ENCODE results near the gene ESYT1.
"Not testable (repeated sequence)": the region's sequence is repeated elsewhere in the genome, so short reads cannot be mapped to it uniquely, and the experiment has no call there.

The ESYT1 gene

GRCh38 chr12:56129206-56129941 is 1.3 kb downstream of the ESYT1 start:
- DNase-seq: peak; percentile 54

GRCh38 chr12:56129942-56130495 is 2.0 kb downstream of the ESYT1 start:
- DNase-seq: no peak

GRCh38 chr12:56130876-56131275 is 2.8 kb downstream of the ESYT1 start:
- no peak for DNase-seq

GRCh38 chr12:56134897-56135296 is 6.8 kb downstream of the ESYT1 start:
- no peak for DNase-seq

- DNase-seq: no peak
Measured at GRCh38 chr12:56137853-56138571, 9.9 kb downstream of the ESYT1 start.

- no peak for DNase-seq
Measured at GRCh38 chr12:56141946-56142784, 14.1 kb downstream of the ESYT1 start.

GRCh38 chr12:56143217-56143616 is 15.2 kb downstream of the ESYT1 start:
- no peak for DNase-seq

GRCh38 chr12:56143870-56144269 is 15.8 kb downstream of the ESYT1 start:
- DNase-seq: no peak

GRCh38 chr12:56145217-56145616 is 17.1 kb downstream of the ESYT1 start:
- no peak for DNase-seq

- no peak for DNase-seq
Measured at GRCh38 chr12:56146492-56147460, 18.7 kb downstream of the ESYT1 start.

- no peak for DNase-seq
Measured at GRCh38 chr12:56150563-56150962, 22.5 kb downstream of the ESYT1 start.

GRCh38 chr12:56151672-56152131 is 23.6 kb downstream of the ESYT1 start:
- peak; percentile 63 to 65 for DNase-seq

- DNase-seq: peak; percentile 91 to 93
Measured at GRCh38 chr12:56152132-56152755, 24.2 kb downstream of the ESYT1 start, which contains the start of gene MYL6B. Gene MYL6B (plus strand): TSS chr12:56152587. CDS start chr12:56153919, 1,332 bp downstream.

- no peak for DNase-seq
Measured at GRCh38 chr12:56152756-56153677, 24.9 kb downstream of the ESYT1 start.

GRCh38 chr12:56153678-56154065 is 25.6 kb downstream of the ESYT1 start:
- DNase-seq: no peak

- DNase-seq: no peak
Measured at GRCh38 chr12:56154246-56154771, 26.2 kb downstream of the ESYT1 start.

- no peak for DNase-seq
Measured at GRCh38 chr12:56154818-56155217, 26.8 kb downstream of the ESYT1 start.

- no peak for DNase-seq
Measured at GRCh38 chr12:56155256-56155845, 27.3 kb downstream of the ESYT1 start.

- not testable (repeated sequence) for DNase-seq
Measured at GRCh38 chr12:56156464-56157200, 28.6 kb downstream of the ESYT1 start.

Measured in activated CD4-positive, alpha-beta T cell treated with anti-CD3 and anti-CD28 coated beads, Interleukin-2, amount 50 U/mL, for 4 hours (primary cell).